Gastrocnemius medialis (tissue), 4 donors: Measurements from ENCODE around the gene OR5M3. TPM values are rescaled to one million over a fixed set of nuclear protein-coding genes. Genes with fewer than 3 reads are reported as not detected.

ENCODE experiments used
- ATAC-seq, 2 donors: fragments of 150-250 bp; one replicate each; pipeline ENCODE4 v1.9.1; 2016
- DNase-seq, 2 donors: peaks; one replicate each; pipeline ENCODE4 v3.0.0-alpha.2; 2019
- H3K27ac ChIP-seq, 4 donors: fragments of 200-600 bp; sonication (generic); 1 replicate in 1 of 4; 2 replicates in 3 of 4; pipeline ENCODE4 v1.5.1; 2016 to 2018; ENCODE audit warnings: mild to moderate bottlenecking in 2 of 4, moderate library complexity in 1 of 4
- H3K27me3 ChIP-seq, 3 donors: fragments of 200-600 bp; sonication (generic) in 2 of 3; 1 replicate in 1 of 3; 2 replicates in 2 of 3; pipeline versions ENCODE4 v1.5.1 to v1.6.0; 2016 to 2019; ENCODE audit warnings: mild to moderate bottlenecking in 1 of 3, moderate library complexity in 1 of 3
- H3K36me3 ChIP-seq, 2 donors: fragments of 200-600 bp; sonication (generic) in 1 of 2; one replicate each; pipeline ENCODE4 v1.5.1; 2017 to 2018
- H3K4me1 ChIP-seq, 2 donors: fragments of 200-600 bp; sonication (generic) in 1 of 2; one replicate each; pipeline ENCODE4 v1.5.1; 2016 to 2017; ENCODE audit warnings: mild to moderate bottlenecking in 2 of 2
- H3K4me3 ChIP-seq, 4 donors: fragments of 200-600 bp; sonication (generic) in 3 of 4; 1 replicate in 1 of 4; 2 replicates in 3 of 4; pipeline ENCODE4 v1.5.1; 2016 to 2019; ENCODE audit warnings: mild to moderate bottlenecking in 2 of 4
- H3K9me3 ChIP-seq, 3 donors: fragments of 200-600 bp; sonication (generic) in 2 of 3; 1 replicate in 1 of 3; 2 replicates in 2 of 3; pipeline ENCODE4 v1.5.1; 2016 to 2019
- POLR2A ChIP-seq, 2 donors: fragments of 450-650 bp; IDR thresholded peaks; one replicate each; pipeline ENCODE4 v1.6.1; 2017; ENCODE audit warnings: antibody characterized with exemption in 2 of 2, mild to moderate bottlenecking in 2 of 2, moderate library complexity in 2 of 2
- in situ Hi-C, 4 donors: fragments of 200-750 bp; cut with MboI; loops; one replicate each; pipeline versions ENCODE4 v1.15.0 to v1.8.0; 2017; ENCODE audit warnings: low sequenced_read_pairs in 4 of 4
- intact Hi-C: fragments of 100-400 bp; cut with DNase I; formaldehyde crosslinking; loops from one replicate; pipeline ENCODE4 v1.15.1; 2023; ENCODE audit warnings: low total_unique reads
- total RNA-seq, 4 donors: library from RNA; depleted of rRNA; stranded (reverse); fragments of >200 nt; gene quantifications; one replicate each; pipeline versions ENCODE4 v1.1.0 to v1.2.3, GENCODE V29; 2016
- TF ChIP-seq, protein P1 (sequence below), 5 experiments: fragments of 450-650 bp in 3 of 5; fragments of 200-600 bp in 2 of 5; sonication (generic) in 2 of 5; IDR thresholded peaks in 4 of 5; conservative IDR thresholded peaks in 1 of 5; 1 replicate in 4 of 5; 2 replicates in 1 of 5; pipeline ENCODE4 v1.5.1; 2016 to 2019; ENCODE audit warnings: antibody characterized with exemption in 5 of 5, mild to moderate bottlenecking in 3 of 5, moderate library complexity in 3 of 5

Gene OR5M3
- not detected for total RNA-seq

DNA sequence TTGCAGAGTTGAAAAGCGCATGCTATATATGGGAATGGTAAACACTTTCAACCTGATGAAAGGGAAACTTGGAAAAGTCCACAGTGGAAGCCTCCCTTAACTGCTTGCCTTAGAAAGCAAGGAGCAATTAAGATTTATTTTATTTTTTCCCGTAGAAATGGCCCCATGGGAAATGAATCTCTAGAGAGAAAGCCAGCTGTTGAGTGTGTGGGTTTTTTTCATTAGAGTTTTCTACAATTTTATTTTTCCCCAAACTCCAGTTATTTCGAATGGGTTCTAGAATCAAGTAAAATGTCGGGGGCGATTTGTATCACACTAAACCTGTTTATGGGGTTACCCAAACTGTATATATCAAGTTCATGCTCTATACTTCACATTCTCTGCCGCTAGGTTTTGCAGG, at the start of gene OR5M3:
OR5M3 (minus strand) TSS at position 101 of the 400 bp plus-strand sequence. CDS start 2,855 bp downstream, outside the sequence.
- H3K27me3 ChIP-seq, result no peaks in the 10 kb centered on the region
- H3K4me3 ChIP-seq, result no peak within 1 kb of the TSS

DNA sequence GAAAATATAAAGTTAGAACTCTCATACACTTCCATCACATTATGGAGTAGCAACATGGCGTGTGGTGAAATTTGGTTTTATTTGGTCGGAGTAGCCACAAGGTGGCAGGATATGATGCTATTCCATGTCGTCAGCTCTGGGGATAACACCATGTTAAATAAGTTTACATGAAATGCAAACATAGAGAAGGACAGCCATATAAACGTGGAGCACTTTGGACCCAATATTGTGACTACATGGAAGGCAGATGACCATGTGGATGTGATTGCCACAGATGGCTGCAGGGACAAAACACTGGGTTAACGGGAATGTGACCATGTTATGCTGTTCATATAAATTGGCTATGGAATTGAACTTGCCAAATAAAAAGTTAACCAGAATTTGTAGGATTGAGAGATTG, 48.9 kb upstream of the OR5M3 start:
- H3K4me3 ChIP-seq, result no peak overlapping the region
- intact Hi-C loops (no loop called here), in situ Hi-C loops (no loop called here)
- no peak overlapping the region for H3K27ac ChIP-seq
- ATAC-seq (no peak), DNase-seq (no peak)
- TF ChIP-seq, protein P1, sequence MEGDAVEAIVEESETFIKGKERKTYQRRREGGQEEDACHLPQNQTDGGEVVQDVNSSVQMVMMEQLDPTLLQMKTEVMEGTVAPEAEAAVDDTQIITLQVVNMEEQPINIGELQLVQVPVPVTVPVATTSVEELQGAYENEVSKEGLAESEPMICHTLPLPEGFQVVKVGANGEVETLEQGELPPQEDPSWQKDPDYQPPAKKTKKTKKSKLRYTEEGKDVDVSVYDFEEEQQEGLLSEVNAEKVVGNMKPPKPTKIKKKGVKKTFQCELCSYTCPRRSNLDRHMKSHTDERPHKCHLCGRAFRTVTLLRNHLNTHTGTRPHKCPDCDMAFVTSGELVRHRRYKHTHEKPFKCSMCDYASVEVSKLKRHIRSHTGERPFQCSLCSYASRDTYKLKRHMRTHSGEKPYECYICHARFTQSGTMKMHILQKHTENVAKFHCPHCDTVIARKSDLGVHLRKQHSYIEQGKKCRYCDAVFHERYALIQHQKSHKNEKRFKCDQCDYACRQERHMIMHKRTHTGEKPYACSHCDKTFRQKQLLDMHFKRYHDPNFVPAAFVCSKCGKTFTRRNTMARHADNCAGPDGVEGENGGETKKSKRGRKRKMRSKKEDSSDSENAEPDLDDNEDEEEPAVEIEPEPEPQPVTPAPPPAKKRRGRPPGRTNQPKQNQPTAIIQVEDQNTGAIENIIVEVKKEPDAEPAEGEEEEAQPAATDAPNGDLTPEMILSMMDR (IDR thresholded peaks at IDR 0.05 in 4 of 5, conservative IDR thresholded peaks at IDR 0.05 in 1 of 5), result no peak
- no peak for TF ChIP-seq POLR2A (IDR thresholded peaks at IDR 0.05)
- H3K4me1 ChIP-seq, result no peaks in the 10 kb centered on the region
- no peaks in the 10 kb centered on the region for H3K9me3 ChIP-seq
- no peaks in the 10 kb centered on the region for H3K36me3 ChIP-seq
- H3K27me3 ChIP-seq, result no peaks in the 10 kb centered on the region

More for the DNA sequence above, at the start of gene OR5M3:
- Histone ChIP-seq H3K4me1 (no peaks in the 10 kb centered on the region), H3K9me3 (no peaks in the 10 kb centered on the region), H3K27ac (no peak within 1 kb of the TSS), H3K36me3 (no peaks in the 10 kb centered on the region)
- intact Hi-C loops (no loop called here), in situ Hi-C loops (no loop called here)
- ATAC-seq (no peak), DNase-seq (no peak)
- TF ChIP-seq POLR2A (IDR thresholded peaks at IDR 0.05), result no peak
- TF ChIP-seq, protein P1 (IDR thresholded peaks at IDR 0.05 in 4 of 5, conservative IDR thresholded peaks at IDR 0.05 in 1 of 5), result no peak

DNA sequence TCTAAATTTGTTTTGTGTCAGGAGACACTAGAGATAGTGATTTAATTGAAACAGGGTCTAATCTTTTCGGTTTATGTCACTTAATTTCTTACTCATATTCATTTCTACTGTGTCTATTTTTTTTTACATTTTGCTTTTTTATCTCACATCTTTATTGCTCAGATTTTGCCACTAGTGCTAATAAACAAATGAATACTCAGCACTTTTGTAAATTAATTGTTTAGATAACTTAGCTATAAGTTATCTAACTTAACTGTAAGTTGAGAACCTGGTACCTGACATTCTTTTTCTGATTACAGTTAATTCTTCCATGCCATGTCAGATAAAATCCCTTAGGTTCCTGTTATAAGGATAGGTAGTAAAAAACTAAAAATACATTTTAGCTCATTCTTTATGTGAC, 40.1 kb upstream of the OR5M3 start:
- DNase-seq, result no peak
- no peak for ATAC-seq
- no peak for TF ChIP-seq POLR2A (IDR thresholded peaks at IDR 0.05)
- TF ChIP-seq, protein P1 (IDR thresholded peaks at IDR 0.05 in 4 of 5, conservative IDR thresholded peaks at IDR 0.05 in 1 of 5), result no peak
- Histone ChIP-seq H3K4me3 (no peak overlapping the region), H3K27ac (no peak overlapping the region), H3K27me3 (no peaks in the 10 kb centered on the region), H3K36me3 (no peaks in the 10 kb centered on the region), H3K4me1 (no peaks in the 10 kb centered on the region), H3K9me3 (no peaks in the 10 kb centered on the region)
- in situ Hi-C loops (no loop called here), intact Hi-C loops (no loop called here)

DNA sequence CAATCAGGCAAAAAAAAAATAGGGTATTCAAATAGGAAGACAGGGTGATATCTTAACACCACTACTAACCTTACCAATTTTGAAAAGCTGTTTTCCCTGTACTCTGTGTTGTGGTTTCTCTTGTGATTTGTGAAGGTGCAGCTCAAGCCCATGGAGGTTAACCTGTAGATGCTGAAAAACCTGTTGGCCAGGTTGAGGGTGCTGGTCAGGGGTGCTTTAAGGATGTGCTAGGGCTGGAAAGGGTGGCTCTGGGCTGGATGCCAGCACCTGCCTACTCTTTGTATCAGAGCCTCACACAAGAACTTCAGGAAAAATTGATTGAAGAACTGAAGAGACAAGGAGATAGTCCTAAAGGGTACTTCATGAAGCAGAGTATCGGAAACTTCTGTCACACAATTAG, 36.3 kb upstream of the OR5M3 start:
- no peaks in the 10 kb centered on the region for H3K36me3 ChIP-seq
- H3K4me1 ChIP-seq, result no peaks in the 10 kb centered on the region
- H3K27me3 ChIP-seq, result no peaks in the 10 kb centered on the region
- no peak for TF ChIP-seq POLR2A (IDR thresholded peaks at IDR 0.05)
- TF ChIP-seq, protein P1 (IDR thresholded peaks at IDR 0.05 in 4 of 5, conservative IDR thresholded peaks at IDR 0.05 in 1 of 5), result no peak
- H3K27ac ChIP-seq, result no peak overlapping the region
- H3K4me3 ChIP-seq, result no peak overlapping the region
- no peaks in the 10 kb centered on the region for H3K9me3 ChIP-seq
- no peak for DNase-seq
- ATAC-seq, result no peak
- in situ Hi-C loops (no loop called here), intact Hi-C loops (no loop called here)

DNA sequence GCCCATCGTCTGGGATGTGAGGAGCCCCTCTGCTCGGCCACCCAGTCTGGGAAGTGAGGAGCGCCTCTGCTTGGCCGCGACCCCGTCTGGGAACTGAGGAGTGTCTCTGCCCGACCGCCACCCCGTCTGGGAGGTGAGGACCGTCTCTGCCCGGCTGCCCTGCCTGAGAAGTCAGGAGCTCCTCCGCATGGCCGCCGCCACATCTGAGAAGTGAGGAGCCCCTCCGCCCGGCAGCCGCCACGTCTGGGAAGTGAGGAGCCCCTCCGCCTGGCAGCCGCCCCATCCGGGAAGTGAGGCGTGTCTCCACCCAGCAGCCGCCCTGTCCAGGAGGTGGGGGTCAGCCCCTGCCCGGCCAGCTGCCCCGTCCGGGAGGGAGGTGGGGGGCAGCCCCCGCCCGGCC, 23.9 kb upstream of the OR5M3 start:
- no peak overlapping the region for H3K27ac ChIP-seq
- in situ Hi-C loops, result no loop called here
- H3K4me1 ChIP-seq, result no peaks in the 10 kb centered on the region
- H3K36me3 ChIP-seq, result no peaks in the 10 kb centered on the region
- no peaks in the 10 kb centered on the region for H3K27me3 ChIP-seq
- no peak for TF ChIP-seq POLR2A (IDR thresholded peaks at IDR 0.05)
- TF ChIP-seq, protein P1 (IDR thresholded peaks at IDR 0.05 in 4 of 5, conservative IDR thresholded peaks at IDR 0.05 in 1 of 5), result no peak
- no peaks in the 10 kb centered on the region for H3K9me3 ChIP-seq
- ATAC-seq, result no peak
- no peak for DNase-seq
- intact Hi-C loops, result no loop called here
- H3K4me3 ChIP-seq, result no peak overlapping the region
